ENCODE measurements around the gene PRR15L.
"Not testable (repeated sequence)": the region's sequence is repeated elsewhere in the genome, so short reads cannot be mapped to it uniquely, and the experiment has no call there.

PRR15L gene

GRCh38 chr17:47988445-47988844 lies 30.8 kb upstream of the PRR15L start:
- DNase-seq (ENCODE audit: low read depth in 2 of 2): not testable (repeated sequence)

- DNase-seq (ENCODE audit: low read depth in 2 of 2): no peak
Observed at GRCh38 chr17:47987240-47987835, 29.7 kb upstream of the PRR15L start.

GRCh38 chr17:47986520-47986919 lies 28.8 kb upstream of the PRR15L start:
- DNase-seq (ENCODE audit: low read depth in 2 of 2): no peak

GRCh38 chr17:47983492-47984223 lies 26.0 kb upstream of the PRR15L start:
- DNase-seq (ENCODE audit: low read depth in 2 of 2): no peak

- no peak for DNase-seq (ENCODE audit: low read depth in 2 of 2)
Observed at GRCh38 chr17:47982645-47983390, 25.1 kb upstream of the PRR15L start.

- DNase-seq (ENCODE audit: low read depth in 2 of 2): no peak
Observed at GRCh38 chr17:47982091-47982617, 24.5 kb upstream of the PRR15L start.

- DNase-seq (ENCODE audit: low read depth in 2 of 2): no peak
Observed at GRCh38 chr17:47981462-47981861, 23.8 kb upstream of the PRR15L start.

- DNase-seq (ENCODE audit: low read depth in 2 of 2): no peak
Observed at GRCh38 chr17:47980541-47980940, 22.9 kb upstream of the PRR15L start.

- DNase-seq (ENCODE audit: low read depth in 2 of 2): peak in 1 of 2 donors; percentile 12
Observed at GRCh38 chr17:47978324-47978723, 20.6 kb upstream of the PRR15L start.

- DNase-seq (ENCODE audit: low read depth in 2 of 2): no peak
Observed at GRCh38 chr17:47975823-47976205, 18.1 kb upstream of the PRR15L start.

- DNase-seq (ENCODE audit: low read depth in 2 of 2): no peak
Observed at GRCh38 chr17:47975189-47975822, 17.6 kb upstream of the PRR15L start.

- DNase-seq (ENCODE audit: low read depth in 2 of 2): no peak
Observed at GRCh38 chr17:47973541-47973940, 15.9 kb upstream of the PRR15L start.

GRCh38 chr17:47970725-47971499 lies 13.2 kb upstream of the PRR15L start, which contains the start of gene CDK5RAP3:
Gene CDK5RAP3, plus strand, starts transcription at chr17:47971113. Its CDS starts 34 bp downstream, at chr17:47971147.
- peak; percentile 96 for DNase-seq (ENCODE audit: low read depth in 2 of 2)

GRCh38 chr17:47969930-47970724 lies 12.4 kb upstream of the PRR15L start:
- no peak for DNase-seq (ENCODE audit: low read depth in 2 of 2)

- DNase-seq (ENCODE audit: low read depth in 2 of 2): no peak
Observed at GRCh38 chr17:47968836-47969235, 11.2 kb upstream of the PRR15L start.

GRCh38 chr17:47967607-47968252 lies 10.0 kb upstream of the PRR15L start:
- DNase-seq (ENCODE audit: low read depth in 2 of 2): no peak

- no peak for DNase-seq (ENCODE audit: low read depth in 2 of 2)
Observed at GRCh38 chr17:47966079-47966519, 8.4 kb upstream of the PRR15L start.

GRCh38 chr17:47964856-47965255 lies 7.2 kb upstream of the PRR15L start:
- DNase-seq (ENCODE audit: low read depth in 2 of 2): no peak

- no peak for DNase-seq (ENCODE audit: low read depth in 2 of 2)
Observed at GRCh38 chr17:47962901-47963300, 5.2 kb upstream of the PRR15L start.

GRCh38 chr17:47961406-47961805 lies 3.7 kb upstream of the PRR15L start:
- DNase-seq (ENCODE audit: low read depth in 2 of 2): no peak
